ENCODE results near the gene MFGE8. TPM values are rescaled to one million over a fixed set of nuclear protein-coding genes. Genes with fewer than 3 reads are reported as not detected.

Gene MFGE8
- total RNA-seq, 3 donors from 2014 or later: 226 to 457 (median 311) TPM

- Histone ChIP-seq H3K36me3 (no peaks in the 10 kb centered on the region), H3K27ac (no peak overlapping the region), H3K4me1 (peaks cover 0 to 15% of the 10 kb centered on the region in 2 donors), H3K4me3 (no peak overlapping the region), H3K9me3 (no peaks in the 10 kb centered on the region), H3K27me3 (no peaks in the 10 kb centered on the region)
- no peak for TF ChIP-seq POLR2AphosphoS5 (IDR thresholded peaks at IDR 0.05)
- no peak for TF ChIP-seq POLR2A (IDR thresholded peaks at IDR 0.05)
- TF ChIP-seq, protein P1, sequence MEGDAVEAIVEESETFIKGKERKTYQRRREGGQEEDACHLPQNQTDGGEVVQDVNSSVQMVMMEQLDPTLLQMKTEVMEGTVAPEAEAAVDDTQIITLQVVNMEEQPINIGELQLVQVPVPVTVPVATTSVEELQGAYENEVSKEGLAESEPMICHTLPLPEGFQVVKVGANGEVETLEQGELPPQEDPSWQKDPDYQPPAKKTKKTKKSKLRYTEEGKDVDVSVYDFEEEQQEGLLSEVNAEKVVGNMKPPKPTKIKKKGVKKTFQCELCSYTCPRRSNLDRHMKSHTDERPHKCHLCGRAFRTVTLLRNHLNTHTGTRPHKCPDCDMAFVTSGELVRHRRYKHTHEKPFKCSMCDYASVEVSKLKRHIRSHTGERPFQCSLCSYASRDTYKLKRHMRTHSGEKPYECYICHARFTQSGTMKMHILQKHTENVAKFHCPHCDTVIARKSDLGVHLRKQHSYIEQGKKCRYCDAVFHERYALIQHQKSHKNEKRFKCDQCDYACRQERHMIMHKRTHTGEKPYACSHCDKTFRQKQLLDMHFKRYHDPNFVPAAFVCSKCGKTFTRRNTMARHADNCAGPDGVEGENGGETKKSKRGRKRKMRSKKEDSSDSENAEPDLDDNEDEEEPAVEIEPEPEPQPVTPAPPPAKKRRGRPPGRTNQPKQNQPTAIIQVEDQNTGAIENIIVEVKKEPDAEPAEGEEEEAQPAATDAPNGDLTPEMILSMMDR (IDR thresholded peaks at IDR 0.05): no peak
- intact Hi-C loops (cut with DNase I; ENCODE audit: low total_unique reads): loop anchor here (10.0 kb wide), 1 partner anchor 261 kb away; no protein-coding TSS in a partner anchor
- DNase-seq (ENCODE audit: low spot score in 2 of 2): no peak
These were observed 8.9 kb downstream of the MFGE8 start for GRCh38 chr15:88904257-88904623.

GRCh38 chr15:88902846-88903245 is 10.3 kb downstream of the MFGE8 start:
- intact Hi-C loops (cut with DNase I; ENCODE audit: low total_unique reads): loop anchor here (10.0 kb wide), 1 partner anchor 262 kb away; no protein-coding TSS in a partner anchor
- no peaks in the 10 kb centered on the region for H3K36me3 ChIP-seq
- no peaks in the 10 kb centered on the region for H3K9me3 ChIP-seq
- no peak overlapping the region for H3K27ac ChIP-seq
- H3K4me1 ChIP-seq: peaks cover 0 to 4% of the 10 kb centered on the region in 2 donors
- no peak overlapping the region for H3K4me3 ChIP-seq
- no peak for DNase-seq (ENCODE audit: low spot score in 2 of 2)
- no peaks in the 10 kb centered on the region for H3K27me3 ChIP-seq
- TF ChIP-seq, protein P1 (IDR thresholded peaks at IDR 0.05): no peak
- TF ChIP-seq POLR2A (IDR thresholded peaks at IDR 0.05): no peak
- TF ChIP-seq POLR2AphosphoS5 (IDR thresholded peaks at IDR 0.05): no peak

- no peaks in the 10 kb centered on the region for H3K36me3 ChIP-seq
These were observed 10.9 kb downstream of the MFGE8 start for GRCh38 chr15:88902221-88902835.

DNA sequence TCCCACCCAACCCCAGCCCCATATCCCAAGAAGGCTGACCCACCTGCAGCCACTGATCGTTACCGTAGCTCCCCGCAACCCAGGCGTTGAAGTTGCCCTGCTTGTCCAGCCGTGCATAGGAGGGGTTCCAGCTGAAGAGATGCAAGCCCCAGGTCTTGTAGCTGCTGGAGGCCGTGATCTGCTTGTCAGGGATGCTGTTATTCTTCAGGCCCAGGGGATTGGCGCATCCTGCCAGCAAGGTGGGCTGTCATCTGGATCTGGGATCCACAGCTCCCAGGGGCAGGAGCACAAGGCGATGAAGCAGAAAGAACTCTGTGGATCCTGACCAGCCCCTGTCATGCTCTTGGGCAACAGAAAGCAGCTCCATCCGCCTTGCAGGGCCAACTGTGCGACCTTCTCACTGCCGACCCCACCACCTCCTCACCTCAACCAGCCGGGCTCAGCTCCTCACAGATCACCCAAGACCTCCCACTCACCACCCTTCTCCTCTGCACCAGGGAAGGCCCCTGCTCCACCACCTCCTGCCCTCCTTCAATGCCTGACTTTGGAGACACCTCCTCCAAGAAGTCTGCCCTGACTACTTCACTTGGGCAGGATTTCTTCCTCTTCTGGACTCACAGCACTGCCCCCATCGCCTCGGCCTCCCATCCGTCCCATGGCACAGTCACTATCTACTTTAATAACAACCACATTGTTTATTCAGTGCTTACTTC is 11.5 kb downstream of the MFGE8 start:
- DNase-seq (ENCODE audit: low spot score in 2 of 2): no peak
- no peaks in the 10 kb centered on the region for H3K9me3 ChIP-seq
- no peaks in the 10 kb centered on the region for H3K36me3 ChIP-seq
- H3K27me3 ChIP-seq: no peaks in the 10 kb centered on the region
- TF ChIP-seq POLR2A (IDR thresholded peaks at IDR 0.05) (no peak), POLR2AphosphoS5 (IDR thresholded peaks at IDR 0.05) (no peak)
- TF ChIP-seq, protein P1 (IDR thresholded peaks at IDR 0.05): no peak
- peaks cover 4 to 12% of the 10 kb centered on the region in 2 donors for H3K4me1 ChIP-seq
- H3K4me3 ChIP-seq: no peak overlapping the region
- H3K27ac ChIP-seq: no peak overlapping the region
- intact Hi-C loops (cut with DNase I; ENCODE audit: low total_unique reads): loop anchor here (10.0 kb wide), 1 partner anchor 263 kb away; no protein-coding TSS in a partner anchor

More at GRCh38 chr15:88902221-88902835, 10.9 kb downstream of the MFGE8 start:
- H3K4me3 ChIP-seq: no peak overlapping the region
- no peak for TF ChIP-seq POLR2A (IDR thresholded peaks at IDR 0.05)
- TF ChIP-seq POLR2AphosphoS5 (IDR thresholded peaks at IDR 0.05): no peak
- TF ChIP-seq, protein P1 (IDR thresholded peaks at IDR 0.05): no peak
- H3K27ac ChIP-seq: no peak overlapping the region
- H3K27me3 ChIP-seq: no peaks in the 10 kb centered on the region
- intact Hi-C loops (cut with DNase I; ENCODE audit: low total_unique reads): loop anchor here (10.0 kb wide), 1 partner anchor 262 kb away; no protein-coding TSS in a partner anchor
- H3K4me1 ChIP-seq: peaks cover 4 to 8% of the 10 kb centered on the region in 2 donors
- DNase-seq (ENCODE audit: low spot score in 2 of 2): no peak
- H3K9me3 ChIP-seq: no peaks in the 10 kb centered on the region

GRCh38 chr15:88900982-88901418 is 12.2 kb downstream of the MFGE8 start:
- DNase-seq (ENCODE audit: low spot score in 2 of 2): no peak
- H3K4me3 ChIP-seq: no peak overlapping the region
- no peak overlapping the region for H3K27ac ChIP-seq
- no peaks in the 10 kb centered on the region for H3K9me3 ChIP-seq
- no peaks in the 10 kb centered on the region for H3K27me3 ChIP-seq
- peaks cover 4 to 16% of the 10 kb centered on the region in 2 donors for H3K4me1 ChIP-seq
- intact Hi-C loops (cut with DNase I; ENCODE audit: low total_unique reads): loop anchor here (10.0 kb wide), 1 partner anchor 264 kb away; no protein-coding TSS in a partner anchor
- no peaks in the 10 kb centered on the region for H3K36me3 ChIP-seq
- TF ChIP-seq, protein P1 (IDR thresholded peaks at IDR 0.05): no peak
- no peak for TF ChIP-seq POLR2A (IDR thresholded peaks at IDR 0.05)
- no peak for TF ChIP-seq POLR2AphosphoS5 (IDR thresholded peaks at IDR 0.05)
